Activated B cell treated with CpG ODN at 0.5 μM for 24 hours (primary cell): ENCODE results near the gene VAV2. TPM values are rescaled to one million over a fixed set of nuclear protein-coding genes. Genes with fewer than 3 reads are reported as not detected.

ENCODE experiments used
- ATAC-seq: fragments of 200-7000 bp; cut with Tn5 transposase; one replicate; pipeline ENCODE4 v1.10.0; 2021; ENCODE audit warnings: low read depth, mild to moderate bottlenecking, moderate library complexity
- CTCF ChIA-PET: fragments of 350-600 bp; sonication (Branson Sonifier 250); formaldehyde crosslinking; loops from one replicate; lab custom pipeline; 2021; ENCODE audit warnings: antibody characterized with exemption; lab: Charles Lee
- POLR2A ChIA-PET: fragments of 350-600 bp; sonication (Branson Sonifier 250); formaldehyde crosslinking; loops from one replicate; lab custom pipeline; 2021; ENCODE audit warnings: antibody characterized with exemption; lab: Charles Lee
- DNase-seq: peaks from one replicate; pipeline ENCODE4 v3.0.0; 2022
- H3K27ac Mint-ChIP-seq: one replicate; pipeline ENCODE4 v1.8.0; 2020; ENCODE audit warnings: mixed read lengths
- H3K27me3 Mint-ChIP-seq: one replicate; pipeline ENCODE4 v1.8.0; 2021; ENCODE audit warnings: mixed read lengths
- H3K36me3 Mint-ChIP-seq: one replicate; pipeline ENCODE4 v1.8.0; 2021; ENCODE audit warnings: low read depth, mixed read lengths
- H3K4me1 Mint-ChIP-seq: one replicate; pipeline ENCODE4 v1.8.0; 2021; ENCODE audit warnings: mixed read lengths
- H3K4me3 Mint-ChIP-seq: one replicate; pipeline ENCODE4 v1.8.0; 2020; ENCODE audit warnings: mild to moderate bottlenecking, mixed read lengths
- H3K9me3 Mint-ChIP-seq: one replicate; pipeline ENCODE4 v1.8.0; 2020; ENCODE audit warnings: mixed read lengths
- intact Hi-C: fragments of 100-400 bp; cut with micrococcal nuclease; formaldehyde crosslinking; loops from one replicate; pipeline ENCODE4 v1.15.1; 2024
- total RNA-seq: library from RNA; stranded (reverse); gene quantifications from 2 replicates; pipeline ENCODE4 v1.2.3, GENCODE V29; 2022
- TF ChIP-seq, protein P1 (sequence below): fragments of 200-600 bp; IDR thresholded peaks from one replicate; pipeline ENCODE4 v1.8.0; 2022; ENCODE audit warnings: antibody characterized with exemption, mild to moderate bottlenecking

The VAV2 gene
- total RNA-seq, 1 donor from 2014 or later = 99.6 TPM

DNA sequence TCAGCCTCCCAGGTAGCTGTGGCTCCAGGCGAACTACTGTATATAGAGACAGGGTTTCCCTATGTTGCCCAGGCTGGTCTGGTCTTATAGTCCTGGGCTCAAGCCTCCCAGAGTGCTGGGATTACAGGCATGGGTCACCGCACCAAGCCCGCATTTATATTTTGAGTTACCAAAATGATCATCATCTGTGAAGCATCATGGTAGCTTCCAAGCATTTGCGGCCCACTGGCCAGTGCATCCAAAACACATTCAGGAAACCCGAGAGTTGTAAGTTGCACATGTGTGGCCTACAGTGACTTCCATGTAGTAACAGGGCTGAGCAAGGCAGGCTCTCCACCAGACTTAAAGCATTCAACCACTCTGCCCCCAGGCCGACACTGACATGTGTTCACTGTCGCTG lies 35.4 kb upstream of the VAV2 start:
- H3K4me1 Mint-ChIP-seq = peaks cover 16% of the 10 kb centered on the region

DNA sequence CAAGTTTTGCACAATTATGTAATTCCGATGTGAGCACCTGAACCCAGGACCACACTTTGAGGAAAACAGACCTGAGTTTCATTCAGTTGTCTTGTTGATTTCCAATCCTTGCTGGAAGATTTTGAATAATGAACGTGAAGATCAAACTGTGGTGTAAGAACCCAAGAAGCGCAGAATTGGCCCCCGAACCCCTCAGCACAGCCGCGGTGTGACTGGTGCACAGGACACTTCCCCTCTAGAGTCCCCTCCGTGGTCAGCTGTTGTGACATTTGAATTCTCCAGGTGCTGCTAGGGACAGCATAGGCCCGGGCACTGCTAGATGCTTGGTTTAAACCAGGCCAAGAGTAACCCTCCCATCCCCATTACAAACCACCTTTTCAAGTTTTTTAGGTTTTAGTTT lies 34.9 kb upstream of the VAV2 start:
- ChIA-PET CTCF (no interaction called here), POLR2A (no interaction called here)
- Mint-ChIP-seq H3K27ac (no peak overlapping the region), H3K36me3 (peaks cover 26% of the 10 kb centered on the region), H3K4me3 (no peak overlapping the region), H3K27me3 (no peaks in the 10 kb centered on the region), H3K9me3 (no peaks in the 10 kb centered on the region), H3K4me1 (peaks cover 16% of the 10 kb centered on the region)
- TF ChIP-seq, protein P1, sequence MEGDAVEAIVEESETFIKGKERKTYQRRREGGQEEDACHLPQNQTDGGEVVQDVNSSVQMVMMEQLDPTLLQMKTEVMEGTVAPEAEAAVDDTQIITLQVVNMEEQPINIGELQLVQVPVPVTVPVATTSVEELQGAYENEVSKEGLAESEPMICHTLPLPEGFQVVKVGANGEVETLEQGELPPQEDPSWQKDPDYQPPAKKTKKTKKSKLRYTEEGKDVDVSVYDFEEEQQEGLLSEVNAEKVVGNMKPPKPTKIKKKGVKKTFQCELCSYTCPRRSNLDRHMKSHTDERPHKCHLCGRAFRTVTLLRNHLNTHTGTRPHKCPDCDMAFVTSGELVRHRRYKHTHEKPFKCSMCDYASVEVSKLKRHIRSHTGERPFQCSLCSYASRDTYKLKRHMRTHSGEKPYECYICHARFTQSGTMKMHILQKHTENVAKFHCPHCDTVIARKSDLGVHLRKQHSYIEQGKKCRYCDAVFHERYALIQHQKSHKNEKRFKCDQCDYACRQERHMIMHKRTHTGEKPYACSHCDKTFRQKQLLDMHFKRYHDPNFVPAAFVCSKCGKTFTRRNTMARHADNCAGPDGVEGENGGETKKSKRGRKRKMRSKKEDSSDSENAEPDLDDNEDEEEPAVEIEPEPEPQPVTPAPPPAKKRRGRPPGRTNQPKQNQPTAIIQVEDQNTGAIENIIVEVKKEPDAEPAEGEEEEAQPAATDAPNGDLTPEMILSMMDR = no peak
- intact Hi-C loops = loop anchor here (5.0 to 10.0 kb wide), 3 partner anchors 368 to 652 kb away; partner anchors contain the start of genes STKLD1 and SURF4
- no peak for ATAC-seq
- no peak for DNase-seq

More for the DNA sequence above, 35.4 kb upstream of the VAV2 start:
- Mint-ChIP-seq H3K4me3 (no peak overlapping the region), H3K27me3 (no peaks in the 10 kb centered on the region), H3K27ac (no peak overlapping the region), H3K36me3 (peaks cover 26% of the 10 kb centered on the region), H3K9me3 (no peaks in the 10 kb centered on the region)
- DNase-seq (no peak), ATAC-seq (no peak)
- ChIA-PET POLR2A (no interaction called here), CTCF (no interaction called here)
- intact Hi-C loops = loop anchor here (5.0 to 10.0 kb wide), 3 partner anchors 367 to 653 kb away; partner anchors contain the start of genes STKLD1 and SURF4
- TF ChIP-seq, protein P1 = no peak

DNA sequence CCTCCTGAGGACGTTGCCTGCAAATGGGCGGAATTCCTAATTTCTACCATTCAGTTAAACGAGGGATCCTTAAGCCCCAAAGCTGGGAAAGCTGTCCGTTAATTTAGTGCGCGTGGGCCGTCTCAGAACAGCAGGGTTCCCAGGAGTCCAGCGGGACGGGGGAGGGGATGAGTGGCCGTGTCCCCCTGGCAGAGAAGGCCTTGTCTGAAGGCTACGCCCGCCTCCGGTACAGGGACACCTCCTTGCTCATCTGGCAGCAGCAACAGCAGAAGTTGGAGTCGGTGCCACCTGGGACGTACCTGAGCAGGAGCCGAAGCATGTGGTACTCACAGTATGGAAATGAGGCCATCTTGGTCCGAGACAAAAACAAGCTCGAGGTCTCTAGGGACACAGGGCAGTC lies 34.5 kb upstream of the VAV2 start:
- no peaks in the 10 kb centered on the region for H3K27me3 Mint-ChIP-seq
- intact Hi-C loops = loop anchor here (5.0 to 10.0 kb wide), 3 partner anchors 368 to 652 kb away; partner anchors contain the start of genes STKLD1 and SURF4
- no peak overlapping the region for H3K27ac Mint-ChIP-seq
- ATAC-seq (no peak), DNase-seq (no peak)
- no peaks in the 10 kb centered on the region for H3K9me3 Mint-ChIP-seq
- H3K4me1 Mint-ChIP-seq = peaks cover 16% of the 10 kb centered on the region
- POLR2A ChIA-PET = interaction anchor here (1.2 to 1.5 kb wide), 2 partner anchors 40 to 679 kb away, joined by 5 to 9 read pairs; partner anchors contain the start of genes MED22 and RPL7A
- peaks cover 25% of the 10 kb centered on the region for H3K36me3 Mint-ChIP-seq
- peak overlapping the region; percentile 83 for H3K4me3 Mint-ChIP-seq
- TF ChIP-seq, protein P1 = no peak
- CTCF ChIA-PET = no interaction called here

DNA sequence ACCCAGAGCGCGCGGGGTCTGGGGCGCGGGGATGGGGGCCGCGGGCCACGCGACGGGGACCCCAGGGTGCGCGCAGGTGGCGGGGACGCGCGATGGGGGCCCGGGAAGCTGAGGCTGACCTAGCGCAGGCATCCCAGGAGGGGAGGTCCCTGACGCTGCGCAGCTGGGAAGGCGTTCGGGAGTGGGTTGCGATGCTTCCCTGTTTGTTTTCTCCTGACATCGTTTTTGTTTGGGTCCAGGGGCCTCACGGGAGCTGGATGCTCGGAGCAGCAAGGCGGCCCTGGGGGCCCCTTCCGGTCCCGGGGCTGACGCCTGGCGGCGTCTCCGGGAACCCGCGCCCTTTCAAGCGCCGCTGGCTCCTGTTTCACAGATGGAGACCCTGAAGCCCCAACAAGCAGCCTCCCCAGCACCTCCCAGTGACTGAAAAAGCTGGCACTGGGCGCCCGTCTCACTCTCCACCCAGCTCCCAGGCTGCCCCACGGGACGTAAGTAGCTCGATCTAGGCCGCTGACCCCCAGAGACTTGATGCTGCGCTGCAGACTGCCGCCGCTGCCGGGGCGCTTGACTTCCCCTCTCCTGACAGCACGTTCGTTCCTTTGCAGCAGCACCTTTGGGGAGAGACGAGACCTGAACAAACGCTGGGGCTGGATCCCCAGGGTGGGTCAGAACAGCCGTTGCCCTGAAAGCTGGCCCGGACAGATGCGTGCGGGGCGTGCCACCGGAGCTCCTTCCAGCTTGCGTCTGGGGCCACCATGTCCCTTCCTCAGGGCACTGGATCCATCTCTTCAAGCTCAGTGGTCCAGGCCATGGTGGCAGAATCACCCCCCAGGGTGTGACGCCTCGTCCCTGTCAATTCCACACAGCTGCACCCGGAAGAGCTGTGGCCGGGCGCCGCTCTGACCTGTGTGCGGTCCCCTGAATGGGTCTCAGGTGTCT lies 33.8 kb upstream of the VAV2 start:
- TF ChIP-seq, protein P1 = no peak
- H3K36me3 Mint-ChIP-seq = peaks cover 20% of the 10 kb centered on the region
- intact Hi-C loops = loop anchor here (1.0 to 10.0 kb wide), 10 partner anchors 34 to 651 kb away; partner anchors contain the start of genes BRD3, CACFD1, RNU6ATAC and STKLD1
- CTCF ChIA-PET = interaction anchor here (0.7 to 1.9 kb wide), 3 partner anchors 33 to 244 kb away, joined by 4 to 9 read pairs (median 5); no protein-coding TSS in a partner anchor
- peaks cover 16% of the 10 kb centered on the region for H3K4me1 Mint-ChIP-seq
- DNase-seq (peak; percentile 63), ATAC-seq (peak; percentile 19)
- H3K4me3 Mint-ChIP-seq = peak overlapping the region; percentile 83
- H3K9me3 Mint-ChIP-seq = no peaks in the 10 kb centered on the region
- H3K27ac Mint-ChIP-seq = peak overlapping the region; percentile 61
- no peaks in the 10 kb centered on the region for H3K27me3 Mint-ChIP-seq
- POLR2A ChIA-PET = interaction anchor here (0.9 to 1.5 kb wide), 7 partner anchors 30 to 678 kb away, joined by 3 to 9 read pairs (median 4); partner anchors contain the start of genes MED22, RPL7A and WDR5
